HG03175 (cell line): ENCODE data around the gene TRPM2.

ENCODE experiments used
- ATAC-seq: cut with Tn5 transposase; IDR thresholded peaks from one replicate; pipeline ENCODE4 v1.9.1; 2021; ENCODE audit warnings: mild to moderate bottlenecking, moderate library complexity; ENCODE audit not compliant: unreplicated experiment

Gene TRPM2

DNA sequence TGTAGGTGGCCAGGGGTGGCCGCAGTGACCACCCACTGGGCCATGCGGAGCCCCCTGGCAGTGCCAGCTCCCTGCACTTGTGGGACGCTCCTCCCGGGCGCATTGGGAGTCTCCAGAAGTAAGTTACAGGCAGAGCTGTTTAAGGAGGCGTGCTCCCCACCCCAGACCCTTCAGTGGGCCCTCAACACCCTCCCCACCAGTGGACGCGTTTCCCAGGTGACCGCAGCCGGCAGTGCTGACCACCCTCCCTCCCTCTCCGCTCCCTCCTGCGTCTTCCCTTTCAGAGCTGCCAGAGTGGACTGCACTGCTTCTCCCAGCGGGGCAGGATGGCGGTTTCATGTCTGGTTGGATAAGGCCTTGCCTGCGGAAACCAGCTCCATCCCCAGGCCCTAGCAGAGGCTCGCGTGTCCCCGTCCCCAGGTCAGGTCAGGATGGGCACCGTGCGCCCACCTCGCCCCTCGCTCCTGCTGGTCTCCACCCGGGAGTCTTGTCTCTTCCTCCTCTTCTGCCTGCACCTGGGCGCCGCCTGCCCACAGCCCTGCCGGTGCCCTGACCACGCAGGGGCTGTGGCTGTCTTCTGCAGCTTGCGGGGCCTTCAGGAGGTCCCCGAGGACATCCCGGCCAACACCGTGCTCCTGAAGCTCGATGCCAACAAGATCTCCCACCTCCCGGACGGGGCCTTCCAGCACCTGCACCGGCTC is 102.9 kb downstream of the TRPM2 start:
- no peak for ATAC-seq

DNA sequence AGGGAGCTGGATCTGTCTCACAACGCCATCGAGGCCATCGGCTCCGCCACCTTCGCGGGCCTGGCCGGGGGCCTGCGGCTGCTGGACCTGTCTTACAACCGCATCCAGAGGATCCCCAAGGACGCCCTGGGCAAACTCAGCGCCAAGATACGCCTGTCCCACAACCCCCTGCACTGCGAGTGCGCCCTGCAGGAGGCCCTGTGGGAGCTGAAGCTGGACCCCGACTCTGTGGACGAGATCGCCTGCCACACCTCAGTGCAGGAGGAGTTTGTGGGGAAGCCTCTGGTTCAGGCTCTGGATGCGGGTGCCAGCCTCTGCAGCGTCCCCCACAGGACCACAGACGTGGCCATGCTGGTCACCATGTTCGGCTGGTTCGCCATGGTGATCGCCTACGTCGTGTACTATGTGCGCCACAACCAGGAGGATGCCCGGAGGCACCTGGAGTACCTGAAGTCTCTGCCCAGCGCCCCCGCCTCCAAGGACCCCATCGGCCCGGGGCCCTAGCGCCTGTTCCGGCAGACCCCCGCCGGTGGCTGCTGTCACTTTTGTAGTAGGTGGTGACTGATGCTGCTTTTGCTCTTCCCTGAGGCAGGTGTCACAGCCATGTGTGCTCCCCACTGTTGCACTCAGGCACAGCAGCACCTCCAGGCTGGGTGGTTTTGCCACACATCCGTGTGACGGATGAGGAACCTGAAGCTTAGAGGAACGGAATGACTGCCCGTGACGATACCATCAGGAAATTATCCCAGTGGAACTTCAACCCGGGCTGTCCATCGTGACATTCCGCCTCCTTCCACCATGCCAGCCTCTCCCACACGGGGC is 103.7 kb downstream of the TRPM2 start:
- no peak for ATAC-seq

DNA sequence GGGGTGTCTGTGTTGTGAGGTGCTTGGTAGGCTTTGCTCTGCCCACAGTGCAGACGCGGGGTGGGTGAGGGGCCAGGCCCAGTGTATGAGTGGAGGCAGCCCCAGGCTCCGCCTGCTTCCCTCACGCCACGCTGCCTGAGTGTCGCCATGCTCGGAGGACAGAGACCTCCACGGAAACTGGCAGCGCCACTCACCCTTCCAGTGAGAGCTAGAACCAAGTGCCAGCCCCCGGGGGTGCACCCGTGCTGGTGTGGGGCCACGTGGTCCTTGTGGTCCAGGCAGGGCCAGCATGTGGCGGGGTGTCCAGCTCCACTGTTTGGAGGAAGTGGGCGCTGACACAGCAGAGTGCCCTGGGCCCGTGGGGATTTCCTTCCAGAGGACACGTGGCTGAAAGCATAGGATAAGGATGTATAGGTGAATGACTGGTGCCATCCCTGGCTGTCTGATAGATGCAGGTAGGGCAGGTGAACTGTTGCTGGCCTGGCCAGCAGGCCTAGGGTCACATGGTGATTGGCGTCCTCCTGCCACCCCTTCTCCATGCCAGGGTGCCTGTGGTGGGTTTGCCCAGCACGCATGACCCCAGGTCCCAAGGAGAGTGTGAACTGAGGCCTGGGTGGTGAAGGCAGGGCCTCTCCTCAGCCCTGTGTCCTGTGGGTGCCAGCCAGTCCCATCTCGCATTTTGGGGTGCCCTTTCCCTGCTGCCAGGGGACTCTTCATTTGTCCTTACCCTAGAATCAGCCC is 105.7 kb downstream of the TRPM2 start:
- ATAC-seq: no peak

DNA sequence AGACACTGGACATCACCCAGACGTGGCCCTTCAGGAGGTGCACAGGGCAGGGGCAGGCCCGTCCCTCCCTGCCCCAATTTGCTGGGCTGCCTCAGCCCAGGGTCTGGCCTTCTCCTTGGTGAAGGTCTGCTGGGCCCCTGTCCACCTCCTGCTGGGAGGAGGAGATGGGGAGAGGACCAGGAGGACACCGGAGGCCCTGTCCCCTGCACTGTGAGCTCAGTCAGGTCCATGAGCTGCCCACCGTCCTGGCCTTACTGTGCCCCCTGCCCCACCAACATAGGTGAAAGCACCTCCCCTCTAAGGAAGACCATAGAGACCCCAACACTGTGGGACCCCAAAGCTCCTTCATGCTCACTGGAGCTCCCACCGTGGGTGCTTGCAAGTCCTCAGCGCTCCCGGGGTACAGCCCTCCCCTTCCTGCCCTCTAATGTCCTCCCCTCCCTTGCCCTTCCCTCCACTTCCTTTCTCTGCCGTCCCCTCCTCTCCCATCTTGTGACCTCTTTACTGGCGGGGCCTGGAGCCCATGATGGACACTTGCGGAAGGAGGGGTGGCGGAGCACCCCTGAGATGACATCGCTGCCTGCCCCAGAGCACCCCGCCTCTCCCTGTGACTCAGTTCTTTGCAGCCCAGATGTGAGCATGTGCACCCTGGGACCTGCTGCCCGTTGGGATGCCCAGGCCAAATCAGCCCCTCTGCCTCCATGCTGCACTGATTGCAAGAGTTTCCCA is 106.5 kb downstream of the TRPM2 start:
- ATAC-seq: no peak

DNA sequence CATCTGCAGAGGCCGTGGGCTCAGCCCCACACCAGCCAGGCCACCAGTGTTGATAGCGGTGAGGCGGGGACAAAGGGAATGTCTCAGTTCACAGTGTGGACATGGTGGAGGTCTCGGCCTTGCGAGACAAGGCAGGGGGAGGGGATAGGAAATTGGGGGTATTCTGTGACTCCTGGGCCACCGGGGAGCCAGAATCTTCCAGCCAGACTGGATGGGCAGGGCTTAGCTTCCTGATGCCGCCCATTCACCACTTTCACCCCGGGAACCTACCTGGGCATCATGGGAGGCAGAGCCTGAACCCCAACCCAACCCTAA is 107.0 kb downstream of the TRPM2 start:
- ATAC-seq: no peak

DNA sequence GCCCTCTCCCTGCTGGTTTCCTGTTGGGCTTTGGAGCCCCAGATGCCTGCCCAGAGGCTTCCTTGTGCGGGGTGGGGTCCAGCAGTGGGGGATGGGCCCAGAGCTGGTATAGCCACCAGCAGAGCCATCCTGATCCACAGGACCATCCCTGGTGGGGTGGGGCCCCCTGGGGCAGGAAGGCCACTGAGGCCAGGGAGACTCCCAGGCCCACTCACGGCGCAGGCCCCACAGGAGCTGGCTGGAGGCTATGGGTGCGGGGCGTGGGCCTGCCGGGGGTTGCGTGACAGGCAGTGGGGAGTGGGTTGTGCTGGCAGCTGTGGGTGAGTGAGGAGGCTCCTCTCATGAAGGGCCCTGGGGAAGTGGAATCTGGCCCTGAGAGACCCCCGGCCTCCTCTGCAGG is 107.6 kb downstream of the TRPM2 start:
- ATAC-seq: no peak

DNA sequence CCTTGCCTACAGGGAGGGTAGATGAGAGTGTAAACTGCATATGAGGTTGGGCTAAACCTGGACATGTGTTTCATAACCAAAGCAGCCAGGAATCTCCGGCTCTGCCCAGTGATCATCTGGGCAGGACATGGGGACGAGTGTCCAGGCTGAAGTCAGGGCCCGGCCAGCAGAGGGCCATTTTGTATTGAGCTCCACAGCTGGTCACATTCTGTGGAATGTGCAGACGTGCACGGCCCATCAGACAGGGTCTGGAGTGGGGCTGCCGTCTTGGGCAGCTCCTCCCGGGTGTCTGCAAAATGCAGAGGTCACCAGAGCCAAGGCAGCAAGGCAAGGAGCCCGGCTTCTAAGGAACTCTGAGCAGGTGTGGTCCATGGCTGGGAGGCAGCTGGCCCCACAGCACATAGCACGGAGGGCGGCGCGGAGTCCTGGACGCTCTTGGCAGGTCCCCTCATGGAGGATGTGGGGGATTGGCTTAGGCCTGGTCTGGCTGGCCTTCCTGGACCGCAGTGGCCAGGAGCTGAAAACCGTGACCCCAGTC is 108.1 kb downstream of the TRPM2 start:
- ATAC-seq: no peak

DNA sequence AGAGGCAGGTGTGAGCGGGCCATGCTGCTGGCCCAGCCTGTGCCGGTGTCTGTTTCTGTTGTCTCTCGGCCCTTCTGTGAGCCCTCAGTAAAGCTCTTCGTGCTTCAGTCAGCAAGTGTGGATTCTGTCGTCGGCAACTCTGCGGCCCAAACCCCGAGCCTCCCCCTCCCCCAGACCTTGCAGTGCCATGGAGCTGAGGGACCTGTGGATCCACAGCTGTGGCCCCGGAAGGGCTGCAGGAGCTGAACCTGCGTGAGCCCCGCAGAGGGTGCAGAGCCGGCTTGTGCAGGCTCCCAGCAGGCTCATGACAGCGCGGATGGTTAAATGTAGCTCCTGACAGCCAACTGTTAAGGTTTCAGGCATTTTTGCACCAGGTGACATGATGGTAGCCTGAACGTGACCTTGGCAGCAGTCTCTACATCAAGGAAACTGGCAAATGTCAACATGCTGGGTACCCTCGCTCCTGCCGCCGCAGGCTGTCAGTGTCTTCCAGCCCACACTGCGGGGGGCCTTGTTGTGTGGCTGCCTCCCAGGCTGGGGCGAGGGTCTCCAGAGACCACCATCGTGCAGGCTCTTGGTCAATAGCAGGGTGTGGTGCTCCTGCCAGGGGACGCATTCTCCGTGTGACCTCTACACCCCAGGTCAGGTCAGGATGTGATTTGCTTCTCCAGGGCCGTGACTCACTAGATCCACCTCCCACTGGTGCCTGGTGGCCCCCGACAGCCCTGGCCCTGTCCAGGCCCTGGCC is 108.8 kb downstream of the TRPM2 start:
- ATAC-seq: no peak

DNA sequence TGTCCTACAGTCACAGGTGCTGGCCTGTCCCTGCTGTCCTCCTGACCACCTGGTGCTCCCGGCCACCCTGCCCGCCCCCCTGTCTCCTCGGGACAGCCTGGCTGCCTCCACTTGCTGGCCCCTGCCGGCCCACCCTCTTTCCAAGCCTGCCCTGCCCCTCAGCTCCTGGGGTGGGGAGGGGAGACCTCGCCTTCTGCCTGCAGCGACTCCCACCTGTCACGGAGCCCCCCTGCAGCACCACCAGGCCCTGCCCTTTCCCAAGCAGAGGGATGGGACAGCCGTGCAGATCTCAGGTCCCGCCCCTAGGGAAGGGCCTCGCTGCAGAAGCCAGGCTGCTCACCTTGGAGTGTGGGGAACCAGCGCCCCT is 109.4 kb downstream of the TRPM2 start:
- no peak for ATAC-seq

DNA sequence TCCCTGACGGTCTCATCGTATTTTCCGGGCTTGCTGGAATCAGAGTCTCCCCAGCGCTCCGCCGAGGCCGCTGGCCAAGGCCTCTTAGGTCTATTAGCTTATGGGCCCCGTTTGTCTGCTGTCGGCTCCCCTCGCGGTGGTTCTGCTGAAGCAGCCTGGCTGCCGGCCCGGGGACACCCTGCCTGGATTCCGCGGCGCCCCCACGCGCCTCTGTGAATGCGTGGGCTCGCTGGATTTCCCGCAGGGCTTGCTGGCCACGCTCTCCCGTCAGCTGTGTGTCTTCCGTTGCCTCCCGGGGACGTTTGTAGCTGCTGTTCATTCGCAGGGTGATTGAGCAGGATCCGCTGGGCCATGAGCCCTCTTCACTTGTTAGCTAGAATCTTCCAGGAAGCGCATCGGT is 110.3 kb downstream of the TRPM2 start:
- no peak for ATAC-seq

DNA sequence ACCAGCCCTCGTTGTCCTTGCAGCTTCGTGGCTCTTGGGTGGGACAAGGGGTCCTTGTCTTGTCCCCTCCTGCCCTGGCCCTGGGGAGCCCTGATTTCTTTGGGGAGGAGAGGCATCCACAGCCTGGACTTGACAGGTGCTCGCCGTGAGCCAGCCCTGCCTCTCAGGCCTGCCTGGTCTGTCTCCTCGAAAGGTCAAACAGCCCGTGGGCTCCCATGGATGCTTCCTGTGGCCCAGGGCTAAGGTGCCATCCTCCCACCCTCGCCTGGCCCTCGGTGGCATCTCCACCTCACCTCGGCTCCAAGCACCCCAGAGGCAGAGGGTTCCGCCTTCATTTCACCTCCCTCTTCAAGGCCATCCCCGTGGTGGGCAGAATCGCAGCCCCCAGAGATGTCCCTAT is 110.9 kb downstream of the TRPM2 start:
- no peak for ATAC-seq

DNA sequence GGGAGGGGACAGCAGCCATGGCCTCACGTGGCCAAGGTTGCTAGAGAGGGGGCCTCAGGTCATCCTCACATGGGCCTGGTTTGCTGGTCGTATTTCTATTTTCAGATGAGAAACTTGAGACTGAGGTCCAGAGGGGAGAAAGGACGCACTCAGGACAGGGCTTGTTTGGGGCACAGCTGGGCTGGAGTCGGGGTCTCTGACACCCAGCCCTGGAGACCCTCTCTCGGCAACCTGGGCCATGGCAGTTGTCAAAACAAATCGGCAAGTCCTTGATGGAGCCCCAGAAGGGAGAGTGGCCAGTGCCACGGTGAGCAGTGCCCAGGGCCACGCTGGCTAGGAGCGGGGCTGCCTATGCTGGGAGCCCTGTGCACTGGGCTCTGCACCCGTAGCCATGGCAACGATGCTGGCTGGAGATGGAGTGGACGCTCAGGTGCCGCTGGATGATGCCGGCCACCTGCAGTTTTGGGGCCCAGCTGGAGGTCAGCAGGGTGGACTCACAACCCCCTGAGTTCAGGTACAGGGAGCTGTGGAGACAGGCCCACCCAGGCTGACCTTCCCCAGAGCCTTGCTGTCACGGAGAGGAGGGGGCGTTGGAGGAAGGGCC is 113.0 kb downstream of the TRPM2 start:
- no peak for ATAC-seq

DNA sequence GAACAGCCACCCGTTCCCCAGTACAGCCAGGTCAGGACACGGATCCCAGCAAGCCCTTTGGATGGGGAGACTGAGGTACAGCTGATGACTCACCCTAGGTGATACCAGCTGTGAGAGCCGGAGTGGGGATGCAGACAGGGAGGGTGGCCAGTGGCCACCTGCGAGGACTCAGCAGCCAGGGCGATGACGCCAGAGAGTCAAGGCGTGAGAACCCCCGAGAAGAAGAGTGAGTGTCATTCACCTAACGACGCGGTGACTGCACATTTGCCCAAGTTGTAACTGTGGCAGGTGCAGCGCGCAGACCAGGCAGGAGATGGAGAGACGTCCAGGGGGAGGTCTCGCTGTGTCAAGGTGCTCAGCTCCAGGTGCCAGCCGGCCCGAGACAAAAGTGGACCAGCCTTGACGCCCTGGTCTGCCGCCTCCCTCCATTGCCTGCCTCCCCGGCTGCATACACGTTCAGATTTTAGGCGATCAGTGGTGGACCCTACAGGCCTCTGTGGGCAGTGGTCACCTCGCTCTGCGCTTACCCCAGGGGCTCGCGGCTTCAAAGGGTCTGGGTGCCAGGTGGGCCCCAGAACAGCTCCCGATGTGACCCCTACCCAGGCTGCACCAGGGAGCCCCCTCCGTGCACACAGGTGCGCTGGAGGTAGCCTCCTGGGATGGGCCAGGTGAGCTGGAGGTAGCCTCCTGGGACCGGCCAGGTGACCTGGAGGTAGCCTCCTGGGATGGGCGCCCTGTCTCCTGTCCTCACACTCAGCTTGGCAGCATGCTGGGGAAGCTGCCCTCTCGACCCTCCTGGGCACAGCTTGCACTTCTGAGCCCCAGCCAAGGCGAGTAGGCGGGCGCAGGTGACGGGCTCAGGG is 113.8 kb downstream of the TRPM2 start:
- no peak for ATAC-seq

DNA sequence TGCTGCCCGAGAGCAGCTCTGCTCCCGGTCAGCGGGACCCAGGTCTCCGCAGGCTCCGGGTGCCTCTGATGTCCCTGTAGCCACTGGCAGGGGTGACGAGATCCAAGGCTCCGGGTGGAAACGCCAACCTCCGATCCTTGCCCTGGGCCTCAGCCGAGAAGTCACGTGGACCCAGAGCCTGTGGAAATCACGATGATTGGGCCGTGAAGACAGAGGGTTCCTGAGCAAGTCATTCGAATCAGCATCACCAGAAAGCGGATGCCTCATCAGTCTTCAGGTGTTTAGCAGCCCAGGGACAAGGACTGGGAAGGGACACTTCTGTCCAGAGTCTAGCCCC is 114.4 kb downstream of the TRPM2 start:
- no peak for ATAC-seq

DNA sequence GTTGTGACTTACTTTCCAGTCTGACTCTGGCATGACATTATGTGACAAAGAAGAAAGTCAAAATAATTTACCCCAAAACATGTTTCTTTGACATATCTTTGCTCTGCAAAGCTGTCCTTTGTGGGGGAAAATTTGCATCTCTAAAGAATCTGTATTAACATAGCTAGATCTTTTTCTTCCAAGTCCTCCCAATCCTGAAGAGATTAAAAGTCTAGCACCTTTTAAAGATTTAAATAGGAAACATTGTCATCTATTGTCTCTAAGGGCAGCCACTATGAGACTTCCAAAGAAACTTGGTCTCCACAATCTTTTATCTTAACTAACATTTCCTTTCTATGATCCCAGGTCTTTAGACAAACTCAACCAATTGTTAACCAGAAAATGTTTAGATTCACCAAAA is 117.9 kb downstream of the TRPM2 start:
- ATAC-seq: no peak

DNA sequence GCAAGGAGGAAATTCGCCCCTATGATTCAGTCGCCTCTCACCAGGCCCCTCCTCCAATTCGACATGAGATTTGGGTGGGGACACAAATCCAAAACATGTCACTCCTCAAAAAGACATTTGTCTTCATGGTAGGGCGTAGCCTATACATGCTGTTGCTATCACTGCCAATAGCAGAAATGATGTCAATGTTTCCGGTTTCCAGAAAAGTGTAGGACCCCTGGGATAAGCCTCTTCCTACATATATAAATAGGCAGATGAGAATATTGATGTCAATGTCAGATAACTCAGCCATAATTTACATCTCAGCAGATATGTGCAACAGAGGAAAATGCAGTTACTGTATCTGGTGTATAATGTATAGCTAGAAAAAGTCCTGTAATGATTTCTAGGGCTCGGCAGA is 118.6 kb downstream of the TRPM2 start:
- no peak for ATAC-seq

DNA sequence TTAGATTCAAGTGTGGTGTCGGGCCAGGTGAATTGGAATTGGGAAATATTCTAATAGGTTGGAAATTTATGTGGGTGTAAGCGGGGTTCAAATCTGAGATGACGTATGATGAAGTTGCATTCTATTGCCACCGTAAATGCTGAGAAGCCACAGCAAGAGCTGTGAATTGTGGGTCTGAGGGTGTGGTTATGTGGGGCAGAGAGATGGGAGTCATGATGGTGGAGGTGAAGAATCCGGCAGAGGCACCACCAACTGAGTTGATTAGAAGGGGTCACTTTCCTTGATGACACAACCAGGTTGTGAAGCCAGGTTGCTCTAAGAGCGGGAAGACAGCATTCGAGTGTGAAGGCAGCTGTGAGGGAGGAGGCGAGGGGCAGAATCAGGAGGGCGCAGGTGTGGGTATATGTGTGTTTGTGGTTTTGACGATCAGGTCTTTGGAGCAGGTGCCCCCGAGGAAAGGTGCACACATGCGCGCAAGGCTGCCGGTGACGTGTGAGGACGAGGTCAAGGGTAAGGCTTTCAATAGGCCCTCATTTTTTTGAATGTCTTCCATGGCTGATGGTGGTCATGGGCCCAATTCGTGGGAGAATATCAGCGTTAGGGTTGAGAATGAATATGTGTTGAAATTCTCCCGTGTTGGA is 120.6 kb downstream of the TRPM2 start:
- no peak for ATAC-seq

DNA sequence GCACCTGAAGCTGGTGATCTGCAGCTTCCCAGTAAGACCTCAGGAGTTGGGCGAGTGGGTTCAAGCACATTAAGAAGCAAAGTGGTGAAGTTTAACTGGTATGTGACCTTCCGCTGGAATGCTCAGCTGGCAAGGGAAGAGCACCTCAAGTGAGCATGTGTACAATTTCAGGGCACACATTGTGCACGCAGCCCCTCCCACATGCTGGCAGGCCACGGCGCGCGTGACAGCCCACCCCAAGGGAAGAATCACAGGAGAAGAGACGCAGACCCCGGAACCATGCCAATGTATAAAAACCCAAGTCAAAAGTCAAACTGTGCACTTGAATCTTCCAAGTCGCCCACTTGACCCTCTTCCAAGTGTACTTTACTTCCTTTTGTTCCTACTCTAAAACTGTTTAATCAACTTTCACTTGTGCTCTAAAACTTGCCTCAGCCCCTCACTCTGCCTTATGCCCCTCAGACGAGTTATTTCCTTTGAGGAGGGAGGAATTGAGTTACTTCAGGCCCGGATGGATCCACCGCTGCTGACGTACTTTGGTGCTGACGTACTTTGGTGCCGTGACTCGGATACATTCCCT is 121.9 kb downstream of the TRPM2 start:
- no peak for ATAC-seq
